ENCODE results near the gene MTG2. TPM values are rescaled to one million over a fixed set of nuclear protein-coding genes. Genes with fewer than 3 reads are reported as not detected.

MTG2 gene
- total and polyA plus RNA-seq, 2 of the 13 experiments (the other 11 are each of a cell fraction or from before 2014, with no cell fraction given): 20.4 to 37.8 TPM

- TF ChIP-seq ARID3A (IDR thresholded peaks at IDR 0.05; ENCODE audit: low read depth, low read length): no peak
- no peak for TF ChIP-seq CREB1 (IDR thresholded peaks at IDR 0.05)
- TF ChIP-seq CREB1 (CRISPR knock-in tag; IDR thresholded peaks at IDR 0.05): no peak
- 0 out of 2 replicates have a peak, but pooled peaks have one; percentile 26 for TF ChIP-seq ZNF550 (CRISPR knock-in tag; IDR thresholded peaks at IDR 0.05; ENCODE audit: borderline replicate concordance)
- no peak for TF ChIP-seq ATAD3A (CRISPR knock-in tag; IDR thresholded peaks at IDR 0.05)
- TF ChIP-seq ZNF12 (CRISPR knock-in tag; IDR thresholded peaks at IDR 0.05): no peak
- TF ChIP-seq ZNF850 (CRISPR knock-in tag; conservative IDR thresholded peaks at IDR 0.05): no peak
- no peak for TF ChIP-seq CTCF (CRISPR knock-in tag; IDR thresholded peaks at IDR 0.05)
Measured at GRCh38 chr20:62244644-62245108, 61.8 kb downstream of the MTG2 start (continued).

- no peak overlapping the region for H3K9ac ChIP-seq (ENCODE audit: insufficient read depth, low read depth, low read length)
- DNase-seq (ENCODE audit: low spot score) (no peak), ATAC-seq (no peak), FAIRE-seq (no peak)
- no peaks in the 10 kb centered on the region for H3K27me3 ChIP-seq (ENCODE audit: control insufficient read depth in 1 of 2, insufficient read depth in 2 of 2, low read length in 2 of 2)
- ChIA-PET POLR2A (no interaction called here), CTCF (ENCODE audit: low intra/inter-chr PET ratio, low total read pairs) (no interaction called here)
- H3K4me1 ChIP-seq (ENCODE audit: insufficient read depth, low read length): peaks cover 56% of the 10 kb centered on the region
- peaks cover 87% of the 10 kb centered on the region for H4K20me1 ChIP-seq (ENCODE audit: insufficient read depth, low read length)
- no peak overlapping the region for H2AFZ ChIP-seq (ENCODE audit: low read length)
- H3K4me2 ChIP-seq (ENCODE audit: low read depth, low read length): no peak overlapping the region
- H3K79me2 ChIP-seq (ENCODE audit: insufficient read depth, low read length): peaks cover 84% of the 10 kb centered on the region
- WGBS (ENCODE audit: low lambda C conversion rate): 96% methylated on average over 19 of the region's 19 CpGs
- in situ Hi-C loops (cut with HindIII; ENCODE audit: extremely low pct_ligation_motif_present, low pct_unique_long_range_greater_than_20kb): no loop called here
- no TSS peak for BruUV-seq (replicated peaks)
- H3K9me3 ChIP-seq (ENCODE audit: low read length): no peaks in the 10 kb centered on the region
- H3K27ac ChIP-seq (ENCODE audit: extremely low read length, insufficient read depth, low read length): no peak overlapping the region
- intact Hi-C loops (cut with micrococcal nuclease; ENCODE audit: unreplicated experiment): no loop called here
- H3K36me3 ChIP-seq (replicated peaks in 1 of 2; ENCODE audit: control insufficient read depth in 1 of 2, insufficient read depth in 2 of 2, low read length in 2 of 2): peaks cover 15 to 17% of the 10 kb centered on the region in 2 experiments; a peak in 4 of 5 replicates
- H3K4me3 ChIP-seq (replicated peaks in 1 of 3; ENCODE audit: insufficient read depth in 1 of 3, low read depth in 2 of 3, low read length in 3 of 3): no peak overlapping the region
- TF ChIP-seq ZNF775 (CRISPR knock-in tag; IDR thresholded peaks at IDR 0.05; ENCODE audit: borderline replicate concordance) (no peak), POLR2G (IDR thresholded peaks at IDR 0.05; ENCODE audit: low read depth, low read length) (no peak), DMAP1 (CRISPR knock-in tag; IDR thresholded peaks at IDR 0.05) (no peak), LBX2 (CRISPR knock-in tag; IDR thresholded peaks at IDR 0.05; ENCODE audit: borderline replicate concordance) (no peak), ZMAT5 (CRISPR knock-in tag; IDR thresholded peaks at IDR 0.05; ENCODE audit: borderline replicate concordance, low read depth) (no peak), TRIM24 (CRISPR knock-in tag; IDR thresholded peaks at IDR 0.05) (0 out of 2 replicates have a peak, but pooled peaks have one; percentile 26), PTBP1 (IDR thresholded peaks at IDR 0.05; ENCODE audit: low read depth, low read length, poor library complexity, severe bottlenecking) (no peak), CERS6 (CRISPR knock-in tag; IDR thresholded peaks at IDR 0.05) (no peak), MATR3 (CRISPR knock-in tag; IDR thresholded peaks at IDR 0.05) (no peak), ZNF503 (CRISPR knock-in tag; IDR thresholded peaks at IDR 0.05) (no peak)
Measured at GRCh38 chr20:62245911-62246280, 63.1 kb downstream of the MTG2 start.

Measured in HepG2 (cell line).